ENCODE data around the gene TULP4.
A peak's percentile ranks its signal among the peaks of the same experiment; 100 is the strongest.
"Not testable (repeated sequence)": the region's sequence is repeated elsewhere in the genome, so short reads cannot be mapped to it uniquely, and the experiment has no call there.

The TULP4 gene

GRCh38 chr6:158467923-158468322, 155.7 kb downstream of the TULP4 start:
- DNase-seq (ENCODE audit: low read depth) = no peak
- TF ChIP-seq, protein P1, sequence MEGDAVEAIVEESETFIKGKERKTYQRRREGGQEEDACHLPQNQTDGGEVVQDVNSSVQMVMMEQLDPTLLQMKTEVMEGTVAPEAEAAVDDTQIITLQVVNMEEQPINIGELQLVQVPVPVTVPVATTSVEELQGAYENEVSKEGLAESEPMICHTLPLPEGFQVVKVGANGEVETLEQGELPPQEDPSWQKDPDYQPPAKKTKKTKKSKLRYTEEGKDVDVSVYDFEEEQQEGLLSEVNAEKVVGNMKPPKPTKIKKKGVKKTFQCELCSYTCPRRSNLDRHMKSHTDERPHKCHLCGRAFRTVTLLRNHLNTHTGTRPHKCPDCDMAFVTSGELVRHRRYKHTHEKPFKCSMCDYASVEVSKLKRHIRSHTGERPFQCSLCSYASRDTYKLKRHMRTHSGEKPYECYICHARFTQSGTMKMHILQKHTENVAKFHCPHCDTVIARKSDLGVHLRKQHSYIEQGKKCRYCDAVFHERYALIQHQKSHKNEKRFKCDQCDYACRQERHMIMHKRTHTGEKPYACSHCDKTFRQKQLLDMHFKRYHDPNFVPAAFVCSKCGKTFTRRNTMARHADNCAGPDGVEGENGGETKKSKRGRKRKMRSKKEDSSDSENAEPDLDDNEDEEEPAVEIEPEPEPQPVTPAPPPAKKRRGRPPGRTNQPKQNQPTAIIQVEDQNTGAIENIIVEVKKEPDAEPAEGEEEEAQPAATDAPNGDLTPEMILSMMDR (IDR thresholded peaks at IDR 0.05; ENCODE audit: insufficient read depth, low read depth, low read length, missing control alignments) = no peak
- no peak overlapping the region for H3K4me3 ChIP-seq (ENCODE audit: low read length)

DNA sequence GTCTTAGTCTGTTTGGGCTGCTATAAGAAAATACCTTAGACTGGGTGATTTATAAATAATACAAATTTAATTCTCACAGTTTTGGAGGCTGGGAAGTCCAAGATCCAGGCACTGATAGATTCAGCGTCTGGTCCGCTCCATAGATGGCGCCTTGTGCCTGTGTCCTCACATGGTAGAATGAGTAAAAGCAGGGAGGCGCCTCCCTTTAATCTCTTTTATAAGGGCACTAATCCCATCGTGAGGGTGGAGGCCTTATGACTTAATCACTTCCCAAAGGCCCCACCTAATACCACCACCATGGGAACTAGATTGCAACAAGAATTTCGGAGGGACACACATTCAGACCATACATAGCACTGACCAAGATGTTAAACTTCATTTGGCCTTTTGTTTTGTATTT, 156.4 kb downstream of the TULP4 start:
- H3K4me3 ChIP-seq (ENCODE audit: low read length) = no peak overlapping the region
- TF ChIP-seq, protein P1 (IDR thresholded peaks at IDR 0.05; ENCODE audit: insufficient read depth, low read depth, low read length, missing control alignments) = no peak
- DNase-seq (ENCODE audit: low read depth) = peak; percentile 33

- H3K4me3 ChIP-seq (ENCODE audit: low read length); DNase-seq (ENCODE audit: low read depth): not testable (repeated sequence)
Measured at GRCh38 chr6:158470023-158470422, 157.8 kb downstream of the TULP4 start.

DNA sequence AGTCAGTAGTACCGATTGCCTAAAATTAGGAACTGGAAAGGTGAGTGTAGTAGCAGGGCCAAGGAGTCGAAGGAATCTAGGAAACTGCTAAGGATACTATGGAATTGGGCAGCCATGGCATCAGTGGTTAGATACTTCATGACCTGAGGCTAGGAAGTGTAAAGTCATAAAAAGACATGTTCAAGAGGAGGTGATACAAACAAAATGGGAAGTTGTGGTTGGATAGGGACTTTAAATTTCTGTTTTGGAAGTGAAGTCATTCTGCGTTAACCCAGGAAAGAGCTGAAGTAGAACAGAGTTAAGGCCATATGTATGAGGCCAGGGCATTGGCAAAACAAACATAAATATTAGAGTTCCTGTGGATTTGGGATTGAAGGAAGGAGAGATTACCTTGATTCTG, 159.1 kb downstream of the TULP4 start:
- no peak for DNase-seq (ENCODE audit: low read depth)
- TF ChIP-seq, protein P1 (IDR thresholded peaks at IDR 0.05; ENCODE audit: insufficient read depth, low read depth, low read length, missing control alignments) = no peak
- H3K4me3 ChIP-seq (ENCODE audit: low read length) = no peak overlapping the region

DNA sequence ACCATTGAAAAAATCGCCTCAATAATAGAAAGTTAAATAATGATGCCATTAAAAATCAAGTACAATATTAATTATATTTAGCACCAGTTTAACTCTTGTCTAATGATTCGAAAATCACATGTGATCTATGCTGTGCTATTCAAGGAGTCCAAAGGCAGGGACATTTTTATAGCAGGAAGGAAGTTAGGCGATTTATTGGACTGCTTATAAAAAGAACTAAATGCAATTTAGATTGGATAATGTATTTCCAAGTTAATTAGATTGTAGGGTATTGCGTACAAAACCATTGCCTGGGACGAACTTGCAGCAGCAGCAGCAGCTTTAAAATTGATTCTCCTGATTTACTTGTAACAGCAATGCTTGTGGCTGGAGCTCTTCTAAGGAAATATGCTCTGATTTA, 160.2 kb downstream of the TULP4 start:
- no peak for DNase-seq (ENCODE audit: low read depth)
- TF ChIP-seq, protein P1 (IDR thresholded peaks at IDR 0.05; ENCODE audit: insufficient read depth, low read depth, low read length, missing control alignments) = no peak
- no peak overlapping the region for H3K4me3 ChIP-seq (ENCODE audit: low read length)

DNA sequence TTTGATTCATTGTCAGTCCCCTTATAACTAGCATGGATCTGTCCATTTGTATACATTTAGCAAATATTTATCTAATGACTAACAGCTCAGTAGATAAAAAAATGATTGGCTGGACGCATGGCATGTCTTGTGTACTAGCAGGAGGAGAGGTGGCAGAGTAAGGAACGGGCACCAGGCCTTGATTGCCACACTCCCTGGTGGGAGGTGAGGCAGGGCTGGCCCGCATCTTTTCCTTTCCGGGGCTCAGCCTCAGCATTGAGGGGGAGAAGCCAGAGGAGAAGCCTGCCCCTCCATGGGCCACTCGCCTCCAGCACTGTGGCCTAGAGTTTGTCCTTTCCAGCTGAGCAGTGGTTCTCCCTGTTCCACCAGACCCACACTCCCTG, 162.7 kb downstream of the TULP4 start:
- TF ChIP-seq, protein P1 (IDR thresholded peaks at IDR 0.05; ENCODE audit: insufficient read depth, low read depth, low read length, missing control alignments) = no peak
- peak; percentile 75 for DNase-seq (ENCODE audit: low read depth)
- no peak overlapping the region for H3K4me3 ChIP-seq (ENCODE audit: low read length)

- TF ChIP-seq, protein P1 (IDR thresholded peaks at IDR 0.05; ENCODE audit: insufficient read depth, low read depth, low read length, missing control alignments) = no peak
- H3K4me3 ChIP-seq (ENCODE audit: low read length) = no peak overlapping the region
- DNase-seq (ENCODE audit: low read depth) = peak; percentile 48
Measured at GRCh38 chr6:158475344-158476302, 163.4 kb downstream of the TULP4 start.

All from epithelial cell of esophagus (primary cell).